ENCODE results near the gene CGN. TPM values are rescaled to one million over a fixed set of nuclear protein-coding genes. Genes with fewer than 3 reads are reported as not detected.
A peak's percentile ranks its signal among the peaks of the same experiment; 100 is the strongest.

CGN gene
- total and polyA plus RNA-seq, 2 experiments from 2014 or later = 11.8 to 37.0 TPM

GRCh38 chr1:151509350-151510019 lies 1.7 kb upstream of the CGN start:
- TF ChIP-seq EZH2phosphoT487 (IDR thresholded peaks at IDR 0.05; ENCODE audit: unreplicated experiment) (no peak), ZNF114 (CRISPR knock-in tag; IDR thresholded peaks at IDR 0.05) (no peak), JUNB (IDR thresholded peaks at IDR 0.05; ENCODE audit: unreplicated experiment) (no peak)
- no peaks in the 10 kb centered on the region for H3K36me3 ChIP-seq (ENCODE audit: insufficient read depth)
- Mint-ChIP-seq H3K9me3 (no peaks in the 10 kb centered on the region), H3K36me3 (ENCODE audit: low read depth) (no peaks in the 10 kb centered on the region; the same call in 1 of the 3 replicates), H3K4me1 (peaks cover 23% of the 10 kb centered on the region), H3K27me3 (ENCODE audit: insufficient read depth, low read depth, poor library complexity) (peaks cover 9% of the 10 kb centered on the region), H3K27ac (no peak overlapping the region), H3K4me3 (no peak overlapping the region)
- peaks cover 30% of the 10 kb centered on the region for H3K4me1 ChIP-seq (ENCODE audit: insufficient read depth)
- peak overlapping the region; percentile 83 for H3K4me2 ChIP-seq
- no peaks in the 10 kb centered on the region for H3K9me2 ChIP-seq (ENCODE audit: insufficient read depth)
- DNase-seq (ENCODE audit: low spot score) = no peak
- peaks cover 7% of the 10 kb centered on the region; the same call in 1 of the 2 replicates for H4K20me1 ChIP-seq (replicated peaks; ENCODE audit: insufficient read depth)
- peak overlapping the region; percentile 99 for H3K27ac ChIP-seq (ENCODE audit: low read depth)
- H3K79me2 ChIP-seq (replicated peaks; ENCODE audit: insufficient read depth) = peaks cover 12% of the 10 kb centered on the region
- H3K4me3 ChIP-seq = peak overlapping the region; percentile 91
- H3F3A ChIP-seq (replicated peaks; ENCODE audit: low read depth) = peaks cover 33% of the 10 kb centered on the region
- no peaks in the 10 kb centered on the region for H3K27me3 ChIP-seq (ENCODE audit: insufficient read depth)
- no peak for ATAC-seq
- no peak overlapping the region for H2AFZ ChIP-seq

- no peaks in the 10 kb centered on the region for H3K36me3 ChIP-seq (ENCODE audit: insufficient read depth)
- Mint-ChIP-seq H3K4me3 (peak overlapping the region; percentile 85), H3K36me3 (ENCODE audit: low read depth) (no peaks in the 10 kb centered on the region; the same call in 1 of the 3 replicates), H3K27me3 (ENCODE audit: insufficient read depth, low read depth, poor library complexity) (peaks cover 9% of the 10 kb centered on the region), H3K27ac (peak overlapping the region; percentile 87), H3K9me3 (no peaks in the 10 kb centered on the region), H3K4me1 (peaks cover 28% of the 10 kb centered on the region)
- peaks cover 17% of the 10 kb centered on the region for H3K79me2 ChIP-seq (replicated peaks; ENCODE audit: insufficient read depth)
- no peaks in the 10 kb centered on the region for H3K27me3 ChIP-seq (ENCODE audit: insufficient read depth)
- DNase-seq (ENCODE audit: low spot score) (peak; percentile 83), ATAC-seq (peak; percentile 19)
- peak overlapping the region; percentile 91 for H3K4me3 ChIP-seq
- no peak overlapping the region for H2AFZ ChIP-seq
- no peaks in the 10 kb centered on the region for H3K9me2 ChIP-seq (ENCODE audit: insufficient read depth)
- peaks cover 35% of the 10 kb centered on the region for H3K4me1 ChIP-seq (ENCODE audit: insufficient read depth)
- TF ChIP-seq ZNF331 (CRISPR knock-in tag; IDR thresholded peaks at IDR 0.05; ENCODE audit: low read depth) (no peak), ZNF462 (CRISPR knock-in tag; IDR thresholded peaks at IDR 0.05) (peak; percentile 54; the same call in 1 of the 2 replicates)
- H3K4me2 ChIP-seq = peak overlapping the region; percentile 83
- peak overlapping the region; percentile 99 for H3K27ac ChIP-seq (ENCODE audit: low read depth)
- peaks cover 7% of the 10 kb centered on the region; the same call in 1 of the 2 replicates for H4K20me1 ChIP-seq (replicated peaks; ENCODE audit: insufficient read depth)
- H3F3A ChIP-seq (replicated peaks; ENCODE audit: low read depth) = peaks cover 37% of the 10 kb centered on the region
Observed at GRCh38 chr1:151510020-151510405, 1.2 kb upstream of the CGN start.

Measured in GM23338 (cell line).